Kidney capillary endothelial cell (primary cell): Measurements from ENCODE around the gene ALG11.
"Not testable (repeated sequence)": the region's sequence is repeated elsewhere in the genome, so short reads cannot be mapped to it uniquely, and the experiment has no call there.

ENCODE experiments used
- DNase-seq: peaks from one replicate; pipeline ENCODE4 v3.0.0-alpha.2; 2018; ENCODE audit warnings: low spot score

Gene ALG11

GRCh38 chr13:52011632-52012511 is at the start of gene ALG11:
Gene ALG11, plus strand, starts transcription at chr13:52012398. Its CDS starts 21 bp downstream, at chr13:52012419.
- DNase-seq = peak; percentile 99

GRCh38 chr13:51966186-51966585 is 46.0 kb upstream of the ALG11 start:
- DNase-seq = no peak

GRCh38 chr13:51967482-51968446 is 44.4 kb upstream of the ALG11 start:
- no peak for DNase-seq

GRCh38 chr13:51970349-51970748 is 41.8 kb upstream of the ALG11 start:
- no peak for DNase-seq

GRCh38 chr13:51971520-51972426 is 40.4 kb upstream of the ALG11 start:
- DNase-seq = no peak

- no peak for DNase-seq
Measured at GRCh38 chr13:51974482-51974881, 37.7 kb upstream of the ALG11 start.

- no peak for DNase-seq
Measured at GRCh38 chr13:51976423-51976822, 35.8 kb upstream of the ALG11 start.

- DNase-seq = no peak
Measured at GRCh38 chr13:51976890-51977289, 35.3 kb upstream of the ALG11 start.

- no peak for DNase-seq
Measured at GRCh38 chr13:51977625-51978024, 34.6 kb upstream of the ALG11 start.

- DNase-seq = no peak
Measured at GRCh38 chr13:51978796-51979556, 33.2 kb upstream of the ALG11 start.

- no peak for DNase-seq
Measured at GRCh38 chr13:51980908-51981307, 31.3 kb upstream of the ALG11 start.

- DNase-seq = no peak
Measured at GRCh38 chr13:51981355-51981754, 30.8 kb upstream of the ALG11 start.

- DNase-seq = not testable (repeated sequence)
Measured at GRCh38 chr13:51983292-51983691, 28.9 kb upstream of the ALG11 start.

- not testable (repeated sequence) for DNase-seq
Measured at GRCh38 chr13:51984904-51985303, 27.3 kb upstream of the ALG11 start.

- DNase-seq = no peak
Measured at GRCh38 chr13:51988988-51989618, 23.1 kb upstream of the ALG11 start.

GRCh38 chr13:51993713-51994112 is 18.5 kb upstream of the ALG11 start:
- no peak for DNase-seq

GRCh38 chr13:51995677-51996551 is 16.3 kb upstream of the ALG11 start:
- DNase-seq = no peak

- DNase-seq = no peak
Measured at GRCh38 chr13:51996641-51997040, 15.6 kb upstream of the ALG11 start.

- DNase-seq = no peak
Measured at GRCh38 chr13:51997186-51997585, 15.0 kb upstream of the ALG11 start.
